Measurements from ENCODE around the gene KDM5C. TPM values are rescaled to one million over a fixed set of nuclear protein-coding genes. Genes with fewer than 3 reads are reported as not detected.

The KDM5C gene
- total RNA-seq, 1 experiment from 2014 or later = 142 TPM

- POLR2A ChIA-PET (ENCODE audit: unreplicated experiment) = no interaction called here
- H3K27me3 ChIP-seq (ENCODE audit: insufficient read depth, low read depth) = no peaks in the 10 kb centered on the region
- no peaks in the 10 kb centered on the region for H3K9me3 ChIP-seq (ENCODE audit: insufficient read depth, low read depth)
- no peak overlapping the region for H3K4me3 ChIP-seq
- H3K9me2 ChIP-seq (ENCODE audit: insufficient read depth) = no peaks in the 10 kb centered on the region
- H2AFZ ChIP-seq = no peak overlapping the region
- H3F3A ChIP-seq (ENCODE audit: insufficient read depth, low read depth) = no peaks in the 10 kb centered on the region
- TF ChIP-seq, protein P1, sequence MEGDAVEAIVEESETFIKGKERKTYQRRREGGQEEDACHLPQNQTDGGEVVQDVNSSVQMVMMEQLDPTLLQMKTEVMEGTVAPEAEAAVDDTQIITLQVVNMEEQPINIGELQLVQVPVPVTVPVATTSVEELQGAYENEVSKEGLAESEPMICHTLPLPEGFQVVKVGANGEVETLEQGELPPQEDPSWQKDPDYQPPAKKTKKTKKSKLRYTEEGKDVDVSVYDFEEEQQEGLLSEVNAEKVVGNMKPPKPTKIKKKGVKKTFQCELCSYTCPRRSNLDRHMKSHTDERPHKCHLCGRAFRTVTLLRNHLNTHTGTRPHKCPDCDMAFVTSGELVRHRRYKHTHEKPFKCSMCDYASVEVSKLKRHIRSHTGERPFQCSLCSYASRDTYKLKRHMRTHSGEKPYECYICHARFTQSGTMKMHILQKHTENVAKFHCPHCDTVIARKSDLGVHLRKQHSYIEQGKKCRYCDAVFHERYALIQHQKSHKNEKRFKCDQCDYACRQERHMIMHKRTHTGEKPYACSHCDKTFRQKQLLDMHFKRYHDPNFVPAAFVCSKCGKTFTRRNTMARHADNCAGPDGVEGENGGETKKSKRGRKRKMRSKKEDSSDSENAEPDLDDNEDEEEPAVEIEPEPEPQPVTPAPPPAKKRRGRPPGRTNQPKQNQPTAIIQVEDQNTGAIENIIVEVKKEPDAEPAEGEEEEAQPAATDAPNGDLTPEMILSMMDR (conservative IDR thresholded peaks at IDR 0.05) = no peak
- no peak for TF ChIP-seq EZH2 (IDR thresholded peaks at IDR 0.05; ENCODE audit: low read depth)
- H3K79me2 ChIP-seq (ENCODE audit: low read depth) = no peaks in the 10 kb centered on the region
- no TSS peak for BruUV-seq (replicated peaks)
- H3K36me3 ChIP-seq (ENCODE audit: low read depth) = no peaks in the 10 kb centered on the region
- no peak overlapping the region for H3K27ac ChIP-seq
- CTCF ChIA-PET = no interaction called here
- intact Hi-C loops (cut with micrococcal nuclease; ENCODE audit: unreplicated experiment) = no loop called here
- no peaks in the 10 kb centered on the region for H3K4me1 ChIP-seq (replicated peaks; ENCODE audit: insufficient read depth)
- H4K20me1 ChIP-seq (ENCODE audit: insufficient read depth) = no peaks in the 10 kb centered on the region
- H3K4me2 ChIP-seq = no peak overlapping the region
- DNase-seq = no peak
Measured at GRCh38 chrX:53193093-53193492, 31.9 kb downstream of the KDM5C start.

DNA sequence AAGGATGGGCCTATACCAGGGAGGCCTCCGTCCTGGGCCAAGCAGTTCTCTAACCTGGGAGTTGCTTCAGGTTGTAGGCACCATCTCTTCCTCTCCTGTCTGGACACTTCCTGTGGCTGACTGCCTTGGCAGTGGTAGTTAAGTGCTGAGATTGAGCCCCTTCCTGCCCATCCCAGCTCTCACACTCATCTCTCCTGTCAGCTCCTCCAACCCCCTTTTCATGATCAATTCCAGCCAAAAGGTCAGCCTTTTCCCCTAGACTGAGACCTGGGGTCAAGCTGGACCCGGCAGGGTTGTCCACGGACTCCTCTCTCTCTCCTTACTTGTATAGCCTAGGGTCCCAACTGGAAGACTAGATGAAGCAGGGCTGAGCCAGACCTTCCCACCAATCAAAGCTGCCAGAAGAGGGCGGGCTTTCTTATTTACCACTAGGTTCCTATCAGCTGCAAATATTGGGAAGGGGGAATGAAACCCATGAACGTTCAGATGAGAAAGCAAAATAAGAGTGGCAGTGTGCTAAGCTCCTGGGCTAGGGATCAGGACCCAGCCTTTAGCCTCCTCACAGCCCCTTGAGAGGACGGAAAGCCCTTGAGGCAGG is 34.5 kb downstream of the KDM5C start:
- no peaks in the 10 kb centered on the region for H3K9me3 ChIP-seq (ENCODE audit: insufficient read depth, low read depth)
- no peaks in the 10 kb centered on the region for H3K36me3 ChIP-seq (ENCODE audit: low read depth)
- no peaks in the 10 kb centered on the region for H4K20me1 ChIP-seq (ENCODE audit: insufficient read depth)
- H2AFZ ChIP-seq = no peak overlapping the region
- H3K4me2 ChIP-seq = no peak overlapping the region
- ChIA-PET CTCF (no interaction called here), POLR2A (ENCODE audit: unreplicated experiment) (interaction anchor here (0.6 kb wide), 1 partner anchor 35 kb away, joined by 10 read pairs; no protein-coding TSS in a partner anchor)
- H3K4me3 ChIP-seq = no peak overlapping the region
- no peaks in the 10 kb centered on the region for H3F3A ChIP-seq (ENCODE audit: insufficient read depth, low read depth)
- no peak for DNase-seq
- TF ChIP-seq EZH2 (IDR thresholded peaks at IDR 0.05; ENCODE audit: low read depth) = no peak
- TF ChIP-seq, protein P1 (conservative IDR thresholded peaks at IDR 0.05) = no peak
- no peaks in the 10 kb centered on the region for H3K79me2 ChIP-seq (ENCODE audit: low read depth)
- H3K27me3 ChIP-seq (ENCODE audit: insufficient read depth, low read depth) = no peaks in the 10 kb centered on the region
- H3K9me2 ChIP-seq (ENCODE audit: insufficient read depth) = no peaks in the 10 kb centered on the region
- H3K27ac ChIP-seq = no peak overlapping the region
- no TSS peak for BruUV-seq (replicated peaks)
- H3K4me1 ChIP-seq (replicated peaks; ENCODE audit: insufficient read depth) = no peaks in the 10 kb centered on the region
- intact Hi-C loops (cut with micrococcal nuclease; ENCODE audit: unreplicated experiment) = no loop called here

DNA sequence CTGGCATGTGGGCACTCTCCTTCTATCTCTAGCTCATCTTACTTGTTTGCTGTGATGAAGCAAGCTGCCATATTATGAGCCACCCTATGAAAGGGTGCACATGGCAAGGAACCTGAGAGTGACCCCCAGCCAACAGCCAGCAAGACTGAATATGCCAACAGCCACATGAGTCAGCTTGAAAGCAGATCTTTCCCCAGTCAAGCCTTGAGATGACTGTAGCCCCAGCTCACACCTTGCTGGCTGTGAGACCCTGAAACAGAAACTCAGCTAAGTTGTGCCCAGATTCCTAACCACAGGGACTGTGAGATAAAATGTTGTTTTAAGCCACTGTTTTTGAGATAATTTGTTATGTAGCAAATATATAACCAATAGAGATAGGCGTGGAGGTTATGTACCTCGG is 36.2 kb downstream of the KDM5C start:
- BruUV-seq (replicated peaks) = no TSS peak
- DNase-seq = no peak

More for the DNA sequence above, 36.2 kb downstream of the KDM5C start:
- Histone ChIP-seq H3K79me2 (ENCODE audit: low read depth) (no peaks in the 10 kb centered on the region), H3K9me2 (ENCODE audit: insufficient read depth) (no peaks in the 10 kb centered on the region), H3K27ac (no peak overlapping the region), H2AFZ (no peak overlapping the region), H3K4me1 (replicated peaks; ENCODE audit: insufficient read depth) (no peaks in the 10 kb centered on the region), H3F3A (ENCODE audit: insufficient read depth, low read depth) (no peaks in the 10 kb centered on the region), H3K36me3 (ENCODE audit: low read depth) (no peaks in the 10 kb centered on the region), H3K27me3 (ENCODE audit: insufficient read depth, low read depth) (no peaks in the 10 kb centered on the region), H3K4me3 (no peak overlapping the region), H3K4me2 (no peak overlapping the region), H3K9me3 (ENCODE audit: insufficient read depth, low read depth) (no peaks in the 10 kb centered on the region), H4K20me1 (ENCODE audit: insufficient read depth) (no peaks in the 10 kb centered on the region)
- TF ChIP-seq, protein P1 (conservative IDR thresholded peaks at IDR 0.05) = no peak
- TF ChIP-seq EZH2 (IDR thresholded peaks at IDR 0.05; ENCODE audit: low read depth) = no peak
- ChIA-PET POLR2A (ENCODE audit: unreplicated experiment) (no interaction called here), CTCF (no interaction called here)
- intact Hi-C loops (cut with micrococcal nuclease; ENCODE audit: unreplicated experiment) = no loop called here
